ENCODE data around the gene ATP8A2.
"Not testable (repeated sequence)": the region's sequence is repeated elsewhere in the genome, so short reads cannot be mapped to it uniquely, and the experiment has no call there.

ATP8A2 gene

DNA sequence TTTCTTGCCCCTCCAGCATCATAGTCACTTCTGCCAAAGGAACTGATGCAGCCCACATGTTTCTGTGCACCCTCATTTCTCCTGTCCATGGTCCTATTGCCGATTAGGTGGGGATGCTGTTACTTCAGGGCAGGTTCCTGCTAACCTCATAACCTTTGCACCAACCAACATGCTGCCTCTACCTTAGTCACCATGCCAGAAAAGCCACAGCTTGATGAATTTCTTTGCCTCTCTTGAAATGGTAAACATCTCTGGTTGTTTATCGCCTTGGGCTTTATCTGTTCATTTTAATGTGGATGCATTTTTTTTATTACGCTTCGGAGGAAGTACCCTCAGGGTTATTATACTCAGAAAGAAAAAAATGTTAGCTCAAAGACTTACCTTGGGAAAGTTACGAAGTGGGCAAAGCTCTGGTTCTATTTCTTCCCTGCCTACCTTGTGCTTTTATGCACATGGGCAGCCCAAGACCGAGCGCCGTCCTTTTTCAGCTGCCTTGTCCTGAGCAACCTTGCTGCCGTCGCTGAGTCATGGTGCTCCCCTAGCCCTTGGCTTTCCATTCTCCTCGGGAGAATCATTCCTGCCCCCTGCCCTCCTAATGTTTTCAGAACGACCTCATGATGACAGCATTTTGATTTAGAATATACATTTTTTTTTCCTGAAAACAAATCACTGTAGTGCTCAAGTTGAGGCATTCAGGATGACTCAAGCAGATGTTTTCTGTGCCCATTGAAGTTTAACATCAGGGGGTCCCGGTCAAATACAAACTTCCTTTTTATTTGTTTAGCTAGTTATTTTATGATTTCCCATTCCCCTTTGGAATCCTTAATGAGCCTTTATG lies 400.1 kb downstream of the ATP8A2 start:
- FAIRE-seq: no peak

DNA sequence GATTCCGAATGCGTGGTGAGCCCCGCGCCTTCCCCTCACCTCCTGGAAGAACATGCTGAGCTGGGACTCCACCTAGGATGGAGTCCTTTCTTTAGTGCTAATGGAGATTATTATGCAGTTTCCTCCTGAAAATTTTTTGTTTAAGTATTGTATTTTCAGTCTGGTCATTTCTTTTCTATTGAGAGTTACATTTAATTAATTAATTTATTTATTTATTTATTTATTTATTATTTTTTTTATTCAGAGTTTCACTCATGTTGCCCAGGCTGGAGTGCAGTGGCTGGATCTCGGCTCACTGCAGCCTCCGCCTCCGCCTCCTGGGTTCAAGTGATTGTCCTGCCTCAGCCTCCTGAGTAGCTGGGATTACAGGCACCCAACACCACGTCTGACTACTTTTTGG lies 400.8 kb downstream of the ATP8A2 start:
- not testable (repeated sequence) for FAIRE-seq

DNA sequence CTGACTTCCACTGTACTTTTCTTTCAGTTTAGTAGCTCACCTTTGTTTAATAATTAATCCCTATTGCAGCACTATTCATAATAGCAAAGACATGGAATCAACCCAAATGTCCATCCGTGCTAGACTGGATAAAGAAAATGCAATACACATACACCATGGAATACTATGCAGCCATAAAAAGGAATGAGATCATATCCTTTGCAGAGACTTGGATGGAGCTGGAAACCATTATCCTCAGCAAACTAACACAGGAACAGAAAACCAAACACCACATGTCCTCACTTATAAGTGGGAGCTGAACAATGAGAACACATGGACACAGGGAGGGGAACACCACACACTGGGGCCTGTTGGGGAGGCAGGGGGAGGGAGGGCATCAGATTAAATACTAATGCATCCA lies 402.3 kb downstream of the ATP8A2 start:
- FAIRE-seq: not testable (repeated sequence)

DNA sequence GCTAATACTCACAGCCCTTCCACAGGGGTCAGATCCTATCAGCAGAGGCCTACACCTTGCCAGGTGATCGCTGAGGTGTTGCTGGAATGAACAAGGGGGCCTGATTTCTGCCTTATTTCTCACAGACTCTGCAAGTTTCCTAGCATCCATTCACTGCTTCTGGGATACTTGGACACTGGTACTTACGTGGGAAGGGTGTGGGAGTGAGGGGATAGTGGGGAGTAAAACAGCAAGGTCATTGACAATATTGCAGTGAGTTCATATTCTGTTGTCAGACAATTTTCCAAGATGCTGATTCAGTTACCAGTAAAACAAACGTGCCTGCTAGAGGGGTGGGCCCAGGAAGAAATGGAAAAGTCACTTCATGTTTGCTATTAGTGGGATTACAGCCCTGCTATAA lies 403.5 kb downstream of the ATP8A2 start:
- no peak for FAIRE-seq

DNA sequence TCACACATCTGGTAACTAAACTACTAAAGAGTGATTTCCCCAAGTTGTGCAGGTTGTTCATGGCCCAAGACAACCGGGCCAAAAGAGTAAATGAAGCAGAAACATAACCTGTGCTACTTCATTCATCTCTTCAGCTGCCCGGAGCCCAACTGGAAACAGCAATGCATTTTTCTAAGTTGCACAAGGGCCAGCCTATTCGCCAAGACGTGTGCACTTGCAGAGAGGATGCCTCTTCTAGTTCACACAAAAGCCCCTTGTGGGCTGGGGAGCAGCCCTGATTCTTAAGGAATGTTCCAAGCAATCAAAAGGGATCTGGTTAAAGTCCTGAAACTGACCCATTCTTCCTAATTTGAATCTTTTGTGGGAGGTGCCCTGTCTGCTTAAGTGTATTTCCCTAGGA lies 404.2 kb downstream of the ATP8A2 start:
- no peak for FAIRE-seq

DNA sequence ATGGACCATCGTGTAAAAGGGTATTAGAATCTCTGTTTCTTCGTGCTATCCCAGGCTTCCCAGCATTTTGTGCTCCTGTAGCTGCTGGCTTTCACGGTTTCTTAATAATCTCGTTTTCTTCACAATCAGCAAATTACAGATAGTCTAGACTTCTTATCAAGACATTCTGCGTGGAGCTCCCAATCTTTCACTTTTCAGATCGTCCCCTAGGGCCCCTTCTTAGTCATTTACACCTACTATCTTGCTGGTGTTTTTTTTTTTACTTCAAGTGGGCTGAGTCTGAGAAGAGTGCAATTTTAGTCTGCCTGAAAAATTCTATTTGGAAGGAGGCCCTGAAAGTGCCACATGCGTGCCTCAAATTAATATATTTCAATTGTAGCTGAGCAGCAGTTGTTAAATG lies 404.9 kb downstream of the ATP8A2 start:
- FAIRE-seq: no peak

DNA sequence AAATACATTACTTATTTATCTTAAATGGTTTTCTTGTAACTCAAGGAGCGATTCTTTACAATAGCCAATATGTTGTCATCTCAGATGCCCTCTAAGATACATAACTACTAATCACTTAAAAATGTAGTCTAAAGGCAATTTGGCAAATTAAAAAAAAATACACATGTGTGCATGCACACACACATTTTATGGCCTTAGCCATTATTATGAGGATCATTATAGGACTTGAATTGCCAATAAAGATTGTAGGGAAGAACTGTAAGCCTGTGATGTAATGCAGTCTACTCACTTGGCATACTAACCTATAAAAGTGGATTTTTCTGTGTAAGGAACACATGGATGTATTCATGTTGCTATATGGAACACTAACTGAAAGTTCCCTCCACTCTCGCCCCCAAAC lies 405.7 kb downstream of the ATP8A2 start:
- no peak for FAIRE-seq

DNA sequence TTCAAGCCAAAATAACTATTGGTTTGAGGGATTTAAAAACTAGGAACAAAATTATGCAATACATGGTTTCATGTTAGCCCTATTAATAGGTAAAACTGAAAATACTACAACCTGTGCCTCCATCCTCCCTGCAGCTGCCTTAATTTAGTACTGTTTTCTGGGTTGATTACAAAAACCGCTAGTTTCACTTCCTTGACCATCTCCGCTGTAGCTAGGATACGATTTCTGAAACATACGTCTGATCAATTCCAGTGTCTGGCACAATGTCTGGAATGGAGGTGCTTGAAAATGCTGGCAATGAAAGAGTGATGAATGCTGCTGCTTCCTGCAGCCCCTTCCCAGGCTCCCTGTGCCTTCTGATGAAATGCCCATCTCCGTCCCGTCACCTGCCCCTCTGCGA lies 406.6 kb downstream of the ATP8A2 start:
- no peak for FAIRE-seq

DNA sequence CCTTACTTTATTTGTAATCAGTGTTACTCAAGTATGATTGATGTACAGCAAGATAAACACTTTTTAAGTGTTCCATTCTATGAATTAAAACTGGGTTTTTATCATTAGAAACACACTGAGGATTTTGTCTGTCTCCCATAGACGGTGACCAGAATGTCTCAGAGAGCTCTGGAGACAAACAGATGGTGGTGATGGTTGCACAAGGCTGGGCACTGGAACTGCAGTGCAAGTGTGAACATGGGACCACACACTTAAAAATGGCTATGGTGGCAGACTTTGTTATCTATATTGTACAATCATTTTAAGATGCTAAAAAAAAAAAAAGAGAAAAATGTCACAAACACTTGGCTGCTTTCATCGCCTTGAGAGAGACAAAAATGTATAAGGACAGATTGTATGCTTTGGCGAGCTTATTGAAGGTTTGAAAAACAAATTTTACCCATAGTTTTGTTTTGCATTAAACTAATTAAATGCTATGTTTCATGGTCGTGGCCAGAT lies 407.1 kb downstream of the ATP8A2 start:
- no peak for FAIRE-seq

DNA sequence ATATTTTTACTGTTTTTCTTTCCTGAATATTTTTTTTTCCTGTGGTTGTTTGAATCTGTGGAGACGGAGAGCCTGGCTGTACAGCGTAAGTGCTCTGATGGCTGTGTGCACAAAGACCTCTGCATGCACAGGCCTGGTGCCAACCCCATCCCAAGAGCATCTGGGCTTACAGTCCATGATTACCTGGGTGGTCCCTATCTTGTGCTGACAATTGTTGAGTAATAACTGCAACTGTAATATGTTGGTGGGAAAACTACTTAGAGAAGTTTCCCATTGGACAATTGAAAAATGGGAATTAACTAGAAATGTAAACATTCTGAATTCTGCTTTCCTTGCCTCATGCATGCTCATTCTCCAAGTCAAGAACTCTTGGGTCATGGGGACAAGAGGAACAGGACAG lies 411.3 kb downstream of the ATP8A2 start:
- no peak for FAIRE-seq

DNA sequence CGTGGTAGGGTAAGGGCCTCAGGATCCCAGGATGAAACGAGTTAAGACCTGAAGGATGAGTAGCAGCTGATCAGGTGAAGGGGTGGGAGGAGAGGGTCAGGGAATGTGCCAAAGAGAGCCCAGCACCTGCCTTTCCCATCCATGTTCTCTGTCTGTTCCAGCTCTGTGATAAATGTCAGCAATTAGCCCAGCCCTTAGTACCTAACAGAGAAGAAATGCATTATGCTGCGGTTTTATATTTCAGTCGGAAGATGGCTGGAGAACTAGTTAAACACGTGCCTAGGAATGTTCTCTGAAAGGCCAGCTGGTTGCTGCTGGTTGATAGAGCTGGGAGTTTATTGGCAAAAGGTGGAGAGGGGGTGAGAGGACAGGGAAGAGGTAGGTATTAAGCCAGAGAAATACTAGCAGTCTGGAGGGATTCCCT lies 411.8 kb downstream of the ATP8A2 start:
- FAIRE-seq: no peak

DNA sequence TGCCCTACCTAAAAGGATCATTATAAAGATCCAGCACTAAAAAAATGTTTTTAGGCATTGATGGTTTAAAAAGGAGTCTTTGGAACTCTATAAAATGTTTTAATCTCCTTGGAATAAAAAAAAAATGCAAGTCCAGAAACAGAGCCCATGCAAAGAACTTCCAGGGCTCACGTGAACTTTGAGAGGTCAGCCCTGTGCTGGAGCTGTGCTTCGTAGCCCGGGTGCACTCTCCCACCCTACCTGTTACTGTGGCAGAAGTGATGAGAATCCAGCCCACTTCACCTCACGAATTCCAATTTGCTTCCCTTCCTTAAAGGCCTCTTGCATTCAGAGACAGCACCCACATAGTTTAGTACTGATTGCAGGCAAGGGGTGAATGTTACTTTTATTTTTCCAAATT lies 412.3 kb downstream of the ATP8A2 start:
- FAIRE-seq: no peak

DNA sequence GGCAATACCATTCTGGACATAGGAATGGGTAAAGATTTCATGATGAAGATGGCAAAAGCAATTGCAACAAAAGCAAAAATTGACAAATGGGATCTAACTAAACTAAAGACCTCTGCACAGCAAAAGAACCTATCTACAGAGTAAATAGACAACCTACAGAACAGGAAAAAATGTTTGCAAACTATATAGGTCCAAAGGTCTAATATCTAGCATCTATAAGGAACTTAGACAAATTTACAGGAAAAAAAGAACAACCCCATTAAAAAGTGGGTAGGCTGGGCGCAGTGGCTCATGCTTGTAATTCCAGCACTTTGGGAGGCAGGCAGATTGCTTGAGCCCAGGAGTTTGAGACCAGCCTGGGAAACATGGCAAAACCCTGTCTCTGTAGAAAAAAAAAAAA lies 418.4 kb downstream of the ATP8A2 start:
- FAIRE-seq: not testable (repeated sequence)

DNA sequence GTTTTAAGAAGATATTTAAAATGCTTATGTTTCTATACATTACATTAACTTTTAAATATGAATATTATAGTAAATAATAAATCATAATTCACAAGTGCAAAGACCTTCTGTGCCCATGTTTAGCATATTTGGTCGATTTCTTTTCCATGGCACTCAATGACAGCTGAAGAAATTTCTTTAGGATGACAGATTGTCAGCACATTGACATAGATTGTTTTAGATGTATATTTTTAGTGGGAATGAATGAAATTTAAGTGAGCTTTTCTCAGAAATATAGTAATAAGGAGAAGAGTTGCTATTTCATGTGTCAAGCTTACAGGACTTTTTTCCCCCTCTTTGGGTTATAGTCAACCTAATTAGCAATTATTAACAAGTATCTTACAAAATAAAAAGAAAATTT lies 423.5 kb downstream of the ATP8A2 start:
- FAIRE-seq: no peak

DNA sequence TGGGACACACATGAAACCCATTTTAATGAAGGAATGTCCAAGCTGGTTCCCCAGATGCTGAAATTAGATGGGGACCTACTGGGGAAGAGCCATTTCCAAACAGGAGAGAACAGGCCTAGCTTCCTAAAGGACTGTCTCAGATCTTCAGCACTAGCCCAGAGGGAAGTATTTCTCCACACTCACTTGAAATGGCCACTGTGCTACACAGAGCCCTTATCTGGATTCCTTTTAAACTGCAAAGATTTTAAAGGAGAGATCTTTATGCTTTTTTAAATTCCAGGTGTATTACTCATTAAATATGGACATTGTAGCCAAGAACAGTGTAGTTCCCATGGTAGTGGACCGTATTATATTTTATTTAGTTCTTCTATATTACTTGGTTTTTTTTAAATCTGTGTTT lies 424.7 kb downstream of the ATP8A2 start:
- FAIRE-seq: no peak

DNA sequence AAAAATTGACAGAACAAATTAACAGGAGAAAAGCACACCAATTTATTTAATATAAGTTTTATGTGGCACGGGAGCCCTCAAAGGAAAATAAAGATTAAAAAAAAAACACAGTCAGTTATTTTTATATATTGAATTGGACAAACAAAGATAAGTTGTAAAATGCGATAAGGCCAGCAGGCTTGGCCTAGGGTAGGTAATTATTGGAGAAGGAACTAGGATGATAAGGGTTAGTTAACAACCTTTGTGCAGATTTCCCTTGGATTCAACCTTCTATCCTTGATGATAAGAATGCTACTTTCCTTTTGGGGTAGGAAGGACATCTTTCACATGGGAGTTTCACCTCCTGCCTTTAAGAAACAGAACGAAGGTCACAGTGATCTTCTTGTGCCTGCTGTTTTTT lies 427.2 kb downstream of the ATP8A2 start:
- FAIRE-seq: no peak

DNA sequence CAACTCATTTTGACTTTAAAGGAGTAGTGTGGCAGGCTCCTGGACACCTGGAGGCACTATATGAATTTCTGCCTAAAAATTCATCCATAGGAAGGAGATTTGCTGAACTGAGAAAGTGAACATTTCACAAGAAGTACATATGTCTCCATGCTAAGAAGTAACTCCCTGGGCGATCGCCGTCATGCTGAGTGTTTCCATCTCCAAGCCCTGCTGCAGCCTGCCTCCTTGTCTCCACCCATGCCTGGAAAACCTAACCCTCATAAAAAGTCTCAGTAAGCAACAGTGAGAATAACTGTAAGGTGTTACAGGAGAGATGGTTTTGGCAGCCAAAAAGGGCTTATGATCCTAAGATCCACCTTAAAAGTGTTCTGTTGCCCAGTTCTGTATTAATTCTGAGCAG lies 428.7 kb downstream of the ATP8A2 start:
- FAIRE-seq: no peak

DNA sequence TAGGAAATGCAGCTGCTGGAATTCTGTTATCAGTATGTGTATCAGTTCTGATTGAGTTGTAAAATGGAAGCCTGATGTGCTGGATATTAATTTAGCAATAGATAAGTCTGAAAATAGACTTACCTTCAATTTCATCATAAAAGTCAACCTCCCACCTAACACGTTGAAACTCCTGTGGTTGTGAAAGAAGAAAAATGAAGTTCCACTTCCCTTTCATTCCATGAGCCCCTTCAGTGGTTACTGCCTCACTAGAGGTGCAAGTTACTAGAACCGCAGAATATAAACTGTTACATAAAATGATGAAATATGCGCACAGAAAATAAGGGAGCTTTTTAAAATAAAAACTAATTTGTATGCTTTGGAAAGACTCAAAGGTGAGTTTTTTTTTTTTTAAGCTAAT lies 430.8 kb downstream of the ATP8A2 start:
- FAIRE-seq: no peak

DNA sequence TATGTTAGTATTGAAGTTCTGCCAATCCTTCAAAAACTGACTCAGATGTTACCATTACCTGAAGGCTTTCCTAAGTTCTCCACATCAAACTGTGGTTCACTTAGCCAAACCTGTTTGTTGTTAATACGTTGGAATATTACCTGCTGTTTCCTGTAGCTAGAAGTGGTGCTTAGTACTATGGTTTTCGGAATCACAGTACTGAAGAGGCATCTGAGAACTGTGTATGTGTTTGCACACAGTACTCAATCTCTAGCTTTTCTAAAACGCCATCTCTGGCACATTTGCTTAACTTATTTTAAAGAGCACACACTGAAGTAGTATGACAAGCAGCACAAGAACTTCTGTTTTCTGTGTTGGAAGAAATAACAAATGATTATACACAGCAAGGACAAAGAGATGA lies 431.9 kb downstream of the ATP8A2 start:
- no peak for FAIRE-seq

DNA sequence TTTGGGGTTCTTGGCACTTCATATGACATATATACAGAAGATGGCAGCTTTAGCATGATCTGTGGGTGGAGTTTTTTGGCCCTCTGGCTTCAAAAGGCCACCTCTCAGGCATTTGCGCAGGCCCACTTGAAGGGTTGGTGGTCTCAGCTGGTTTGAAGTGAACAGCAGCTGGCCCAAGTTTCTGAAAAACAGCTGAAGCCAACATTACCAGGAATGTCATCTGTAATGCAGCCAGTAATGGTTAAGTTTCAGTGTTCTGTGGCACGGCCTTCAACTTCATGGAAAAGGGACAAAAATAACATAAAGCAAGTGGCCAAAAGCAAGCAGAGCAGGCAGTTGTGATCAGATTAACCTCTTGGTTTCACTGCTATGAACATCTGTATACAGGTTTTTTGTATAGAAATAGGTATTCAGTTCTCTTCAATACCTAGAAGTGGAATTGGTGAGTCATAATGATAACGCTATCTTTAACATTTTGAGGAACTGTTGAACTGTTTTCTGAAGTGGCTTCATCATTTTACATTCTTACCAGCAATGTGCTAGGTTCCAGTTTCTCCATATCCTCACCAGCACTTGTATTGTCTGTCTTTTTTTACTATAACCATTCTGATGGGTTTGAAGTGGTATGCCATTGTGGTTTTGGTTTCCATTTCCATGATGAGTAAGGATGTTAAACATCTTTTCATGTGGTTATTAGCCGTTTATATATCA lies 434.6 kb downstream of the ATP8A2 start:
- no peak for FAIRE-seq

DNA sequence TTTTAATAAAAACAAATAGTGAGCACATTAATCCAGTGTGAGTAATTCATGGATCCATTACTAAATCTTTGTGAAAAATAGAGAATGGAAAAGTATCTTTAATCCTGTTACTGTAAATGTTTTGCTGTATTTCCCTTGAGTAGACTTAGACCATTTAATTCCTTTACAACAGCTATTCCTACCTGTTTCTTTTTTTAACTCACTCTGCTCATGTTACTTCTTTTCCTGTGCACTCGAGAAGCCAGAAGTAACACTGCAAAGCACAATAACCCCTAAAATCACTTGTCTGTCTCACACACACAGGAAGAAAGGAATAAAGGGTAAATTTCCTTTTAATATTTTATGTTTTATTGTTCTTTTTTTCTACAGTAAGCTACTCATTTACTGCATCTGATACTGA lies 435.8 kb downstream of the ATP8A2 start:
- FAIRE-seq: no peak

DNA sequence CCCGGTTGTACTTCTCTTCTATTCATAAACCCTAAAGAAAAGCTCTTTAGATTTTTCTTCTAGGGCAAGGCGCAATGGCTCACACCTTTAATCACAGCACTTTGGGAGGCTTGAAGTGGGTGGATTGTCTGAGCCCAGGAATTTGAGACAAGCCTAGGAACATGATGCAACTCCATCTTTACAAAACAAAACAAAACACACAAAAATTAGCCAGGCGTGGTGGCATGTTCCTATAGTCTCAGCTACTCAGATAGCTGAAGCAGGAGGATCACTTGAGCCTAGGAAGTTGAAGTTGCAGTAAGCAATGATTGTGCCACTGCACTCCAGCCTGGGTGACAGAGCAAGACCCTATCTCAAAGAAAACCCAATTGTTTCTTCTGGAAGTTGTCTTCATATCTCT lies 439.7 kb downstream of the ATP8A2 start:
- FAIRE-seq: no peak

DNA sequence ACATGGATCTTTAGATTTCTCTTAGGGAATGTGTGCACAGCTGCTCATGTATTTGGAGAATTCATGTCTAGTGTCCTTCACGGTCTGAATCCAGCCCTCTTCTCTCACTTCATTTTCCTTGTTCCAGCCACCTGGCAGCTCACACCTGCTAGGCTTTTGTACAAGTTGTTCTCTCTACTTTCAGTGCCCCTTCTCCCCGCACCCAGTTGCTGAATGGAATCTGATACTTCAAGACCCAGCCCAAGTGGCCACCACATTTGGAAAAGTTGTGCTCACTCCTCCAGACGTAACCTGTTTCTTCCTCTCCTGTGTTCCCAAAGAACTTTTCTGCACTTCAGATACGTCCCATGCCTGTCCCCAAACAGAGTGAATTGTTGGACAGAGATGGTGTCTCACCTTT lies 444.5 kb downstream of the ATP8A2 start:
- FAIRE-seq: no peak

DNA sequence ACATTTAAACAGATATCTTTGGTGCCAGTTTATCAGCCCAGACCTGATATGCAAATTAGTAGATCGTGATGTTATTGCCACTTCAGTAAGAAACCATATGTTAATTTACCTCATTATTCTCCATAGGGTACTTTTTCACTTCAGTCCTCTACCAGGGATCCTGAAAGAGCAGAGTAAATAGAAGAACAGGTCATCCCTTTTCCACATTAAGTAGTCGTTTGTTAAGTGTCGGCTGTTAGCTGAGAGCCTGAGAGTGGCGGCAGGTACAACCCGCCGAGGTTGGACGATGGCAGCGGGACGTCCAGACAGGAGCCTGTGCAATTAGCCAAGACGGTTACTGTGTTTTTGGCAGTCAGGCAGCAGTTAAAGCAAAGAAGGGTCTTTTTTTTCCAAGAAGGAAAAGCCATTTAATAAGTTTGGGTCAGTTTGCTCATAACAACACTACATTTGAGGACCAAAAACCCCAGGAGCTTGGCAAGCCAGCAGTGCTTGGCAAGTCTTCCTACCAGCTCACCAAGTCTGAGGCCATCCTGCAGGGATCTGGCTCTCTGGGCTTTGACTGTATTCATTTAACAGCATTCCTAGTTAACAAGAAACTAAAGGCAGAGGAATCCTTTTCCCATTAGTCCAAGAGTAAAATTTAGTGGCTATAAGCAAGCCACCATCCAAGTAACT lies 448.2 kb downstream of the ATP8A2 start:
- FAIRE-seq: no peak

Data from islet of Langerhans (tissue), 1 donor.